Posterior cingulate gyrus (tissue), 11 donors: Measurements from ENCODE around the gene C1S.

ENCODE experiments used
- DNase-seq, 10 donors: peaks; one replicate each; pipeline versions ENCODE4 v3.0.0 to v3.0.0-alpha.2; 2020 to 2021; ENCODE audit warnings: mixed read lengths in 3 of 10
- intact Hi-C: fragments of 100-400 bp; cut with DNase I; formaldehyde crosslinking; loops from one replicate; pipeline ENCODE4 v1.15.1; 2023

C1S gene

DNA sequence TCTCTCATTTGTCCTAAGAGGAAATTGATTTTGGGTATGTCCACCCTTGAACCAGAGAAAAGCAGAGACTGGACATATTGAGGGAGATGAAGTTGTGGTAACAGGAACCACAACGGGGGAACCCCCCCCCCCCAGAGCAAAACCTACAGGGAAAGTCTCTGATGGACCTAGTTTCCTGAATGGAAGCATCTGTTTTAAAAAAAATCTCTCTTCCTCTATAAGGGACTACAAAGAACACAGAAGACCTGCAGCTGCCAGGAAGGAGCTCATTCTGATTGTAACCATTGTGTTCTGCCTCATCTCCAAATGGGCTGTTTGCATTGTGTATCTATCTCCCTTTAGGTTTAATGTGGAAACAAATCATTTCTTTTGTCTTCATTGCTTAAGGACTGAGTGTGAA lies 13.4 kb downstream of the C1S start:
- intact Hi-C loops = no loop called here
- no peak for DNase-seq

DNA sequence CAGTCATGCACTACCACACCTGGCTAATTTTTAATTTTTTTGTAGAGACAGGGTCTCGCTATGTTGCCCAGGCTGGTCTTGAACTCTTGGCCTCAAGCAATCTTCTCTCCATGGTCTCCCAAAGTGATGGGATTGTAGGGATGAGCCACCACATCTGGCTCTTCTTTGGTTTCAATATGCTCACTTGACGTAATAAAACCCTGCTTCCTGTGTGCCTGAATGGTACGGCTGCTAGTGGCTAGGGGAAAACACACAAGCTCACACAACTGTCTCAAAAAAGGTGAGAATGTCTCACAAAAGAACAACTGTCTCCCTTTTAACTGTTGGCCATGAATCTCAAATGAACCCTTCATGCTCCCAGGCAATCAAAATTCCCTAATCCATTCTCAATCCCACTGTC lies 15.0 kb downstream of the C1S start:
- intact Hi-C loops = no loop called here
- DNase-seq = no peak

DNA sequence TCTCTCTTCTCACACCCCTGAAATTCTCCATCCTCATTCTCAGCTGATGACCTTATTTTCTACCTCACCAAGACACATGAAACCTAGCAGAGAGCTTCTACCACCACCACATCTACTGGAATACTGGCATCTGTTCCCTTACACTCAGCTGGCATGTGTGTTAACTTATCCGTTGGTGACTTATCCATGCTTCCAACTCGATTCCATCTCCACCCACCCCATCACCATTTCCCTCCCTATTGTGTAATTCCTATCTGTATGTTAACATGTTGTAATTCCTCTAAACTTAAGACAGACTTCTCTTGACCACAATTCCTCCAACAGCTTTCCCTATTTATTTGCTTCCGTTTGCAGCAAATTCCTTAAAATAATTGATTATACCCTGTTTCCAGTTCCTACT lies 15.4 kb downstream of the C1S start:
- intact Hi-C loops = no loop called here
- DNase-seq = no peak

DNA sequence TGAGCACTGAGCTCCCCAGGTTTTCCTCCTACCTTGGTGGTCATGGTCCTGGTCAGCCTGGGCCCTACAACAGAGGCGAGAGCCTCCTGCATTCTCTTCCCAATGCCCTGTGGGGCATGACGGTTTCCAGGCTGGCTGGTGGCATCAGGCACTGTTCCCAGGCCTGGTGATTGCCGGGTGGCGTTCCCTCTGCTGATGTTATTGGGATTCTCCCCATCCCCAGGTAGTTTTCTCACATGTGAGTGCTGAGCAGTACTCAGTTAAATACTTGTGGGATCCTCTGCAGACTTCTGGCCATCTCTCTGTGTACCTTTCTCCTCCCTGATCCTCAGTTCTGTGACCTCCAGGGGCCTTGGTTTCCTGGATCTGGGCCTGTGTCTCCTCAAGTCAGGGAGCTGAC lies 16.0 kb downstream of the C1S start:
- DNase-seq = no peak
- intact Hi-C loops = no loop called here

DNA sequence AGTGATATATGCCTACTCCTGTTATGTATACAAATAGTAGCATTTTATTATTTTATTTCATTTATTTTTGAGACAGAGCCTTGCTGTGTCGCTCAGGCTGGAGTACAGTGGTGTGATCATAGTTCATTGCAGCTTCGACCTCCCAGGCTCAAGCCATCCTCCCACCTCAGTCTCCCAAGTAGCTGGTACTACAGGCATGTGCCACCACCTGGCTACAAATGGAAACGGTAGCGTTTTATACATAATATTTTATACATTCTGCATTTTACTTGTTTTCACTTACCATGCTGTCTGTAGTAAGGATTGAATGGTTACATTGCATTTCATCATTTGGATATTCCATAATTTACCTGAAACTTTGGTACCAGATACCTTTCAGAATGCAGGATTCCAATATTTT lies 17.6 kb downstream of the C1S start:
- no peak for DNase-seq
- intact Hi-C loops = no loop called here

DNA sequence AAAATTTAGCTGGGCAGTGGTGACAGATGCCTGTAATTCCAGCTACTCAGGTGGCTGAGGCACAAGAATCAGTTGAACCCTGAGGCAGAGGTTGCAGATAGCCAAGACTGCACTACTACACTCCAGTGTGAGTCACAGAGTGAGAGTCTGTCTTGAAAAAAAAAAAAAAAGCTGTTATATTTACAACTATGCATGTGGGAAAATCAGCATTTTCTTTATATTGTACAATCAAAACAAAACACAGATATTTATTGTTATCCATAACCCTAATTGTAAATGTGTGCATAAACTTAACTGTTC lies 19.3 kb downstream of the C1S start:
- intact Hi-C loops = no loop called here

DNA sequence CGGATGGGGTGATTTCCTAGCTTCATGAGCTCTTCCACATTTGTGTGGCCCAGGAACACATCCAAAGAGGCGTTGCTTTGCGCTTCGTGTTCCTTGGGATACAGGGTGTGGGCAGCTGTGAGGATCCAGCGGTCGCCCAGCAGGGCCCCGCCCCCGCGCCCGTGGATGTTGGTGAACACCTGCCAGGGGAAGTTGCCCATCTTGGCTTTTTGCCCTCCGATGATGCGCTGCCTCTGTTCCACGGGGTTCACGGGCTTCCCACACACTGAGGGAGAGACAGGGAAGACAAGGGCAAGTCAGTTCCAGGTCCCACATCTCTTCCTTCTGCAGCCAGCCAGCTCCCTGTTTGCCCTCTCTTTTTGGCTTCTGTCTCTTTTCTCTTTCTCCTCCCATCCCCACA lies 20.5 kb downstream of the C1S start:
- intact Hi-C loops = no loop called here
- DNase-seq = no peak

More for the DNA sequence above, 19.3 kb downstream of the C1S start:
- no peak for DNase-seq

DNA sequence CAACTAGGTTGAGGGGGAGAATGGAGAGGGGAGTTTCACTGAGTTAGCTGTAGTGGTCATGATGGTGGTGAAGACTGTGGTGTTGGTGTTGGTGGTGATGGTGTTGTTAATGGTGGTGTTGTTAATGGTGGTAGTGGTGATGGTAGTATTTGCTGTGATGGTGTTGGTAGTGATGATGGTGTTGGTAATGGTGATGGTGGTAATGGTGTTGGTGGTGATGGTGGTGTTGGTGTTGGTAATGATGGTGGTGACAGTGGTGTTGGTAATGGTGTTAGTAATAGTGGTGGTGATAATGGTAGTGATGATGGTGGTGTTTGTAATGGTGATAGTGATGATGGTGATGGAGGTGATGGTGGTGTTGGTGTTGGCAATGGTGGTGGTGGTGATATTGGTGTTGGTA lies 22.6 kb downstream of the C1S start:
- DNase-seq = no peak
- intact Hi-C loops = no loop called here

DNA sequence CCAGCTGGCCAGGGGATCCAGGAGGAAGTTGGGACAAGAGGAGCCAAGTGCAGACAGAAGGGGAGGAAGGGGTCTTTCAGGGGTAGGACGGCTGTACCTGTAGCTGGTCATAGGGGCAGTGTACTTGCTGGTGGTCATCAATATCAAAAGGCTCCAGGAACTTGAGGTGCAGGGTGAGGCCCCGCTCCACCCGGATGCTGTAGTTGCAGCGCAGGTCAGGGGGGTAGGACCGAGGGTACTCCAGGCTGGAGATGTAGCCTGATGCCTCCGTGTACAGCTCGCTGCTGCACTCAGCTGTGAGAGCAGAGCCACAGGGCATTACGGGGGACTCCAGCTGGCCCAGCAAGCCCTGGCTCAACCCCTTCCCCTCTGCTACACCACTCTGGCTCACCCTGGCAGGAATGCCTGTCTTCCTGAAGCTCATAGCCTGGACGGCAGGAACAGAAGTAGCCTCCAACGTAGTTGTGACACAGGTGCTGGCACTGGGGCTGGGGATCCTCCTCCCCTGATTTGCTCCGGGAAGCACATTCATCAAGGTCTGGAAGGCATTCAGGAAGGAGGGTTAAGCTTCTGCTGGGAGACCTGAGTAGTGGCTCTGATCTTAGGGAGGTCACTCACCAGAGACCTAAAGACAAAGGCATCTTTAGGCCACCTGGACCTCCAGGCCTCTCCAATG lies 28.8 kb downstream of the C1S start:
- no peak for DNase-seq
- intact Hi-C loops = no loop called here

DNA sequence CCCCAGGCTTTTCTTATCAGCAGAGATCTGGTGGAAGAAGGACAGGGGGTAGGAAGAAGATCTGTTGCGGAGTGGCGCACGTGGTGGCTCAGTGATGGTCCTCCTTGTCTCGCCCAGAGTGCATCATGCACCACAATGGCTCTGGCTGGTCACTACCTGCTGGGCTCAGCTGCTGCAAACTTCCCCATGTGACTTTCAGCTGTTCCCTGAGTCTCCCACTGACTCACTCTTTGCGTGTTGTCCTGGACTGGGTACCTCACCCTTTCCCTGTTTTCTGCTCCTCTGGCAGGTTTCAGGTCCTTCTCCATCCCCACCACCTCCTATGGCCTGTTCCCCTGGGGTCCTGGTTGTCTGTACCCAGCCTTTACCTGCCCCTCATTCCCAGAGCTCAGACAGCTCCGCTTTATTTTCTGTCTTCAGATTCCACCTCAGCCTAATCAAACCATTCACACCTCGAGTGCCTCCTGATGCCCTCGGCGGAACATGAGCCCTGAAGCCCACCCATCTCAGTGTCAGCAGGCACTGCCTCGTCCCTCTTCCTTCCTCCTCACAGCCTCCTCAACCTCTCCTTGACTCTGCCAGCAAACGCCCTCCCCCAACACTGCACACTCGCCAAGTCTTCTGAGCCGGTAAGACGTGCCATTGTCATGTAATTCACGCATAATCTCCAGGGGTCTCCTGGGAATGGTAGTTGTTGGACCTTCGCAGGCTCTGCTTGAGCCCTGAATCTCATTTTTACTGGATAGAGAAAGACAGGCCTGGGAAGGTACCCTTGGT lies 29.9 kb downstream of the C1S start:
- intact Hi-C loops = loop anchor here (5.0 to 10.0 kb wide), 2 partner anchors 73 to 116 kb away; partner anchors contain the start of genes EMG1, LPCAT3 and PHB2
- no peak for DNase-seq

DNA sequence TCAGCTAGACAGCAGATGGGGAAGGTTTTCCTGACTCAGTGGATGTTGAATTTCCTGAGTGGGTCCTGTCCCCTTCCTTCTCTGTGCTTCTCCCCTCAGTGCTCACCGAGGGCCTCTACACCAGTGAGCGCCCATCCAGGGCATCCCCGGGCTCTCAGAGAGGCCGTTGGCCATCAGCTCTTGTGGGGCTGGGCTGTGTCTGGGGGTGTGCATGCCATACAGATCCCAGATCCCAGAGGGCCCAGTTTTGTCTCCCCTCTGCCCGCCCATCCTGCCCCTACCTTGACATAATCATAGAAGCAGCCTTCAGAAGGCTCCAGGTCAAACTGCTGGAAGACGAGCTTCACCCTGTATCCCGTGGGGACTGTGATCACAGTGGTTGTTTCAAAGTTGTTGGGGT lies 30.7 kb downstream of the C1S start:
- no peak for DNase-seq
- intact Hi-C loops = loop anchor here (5.0 to 10.0 kb wide), 2 partner anchors 74 to 116 kb away; partner anchors contain the start of genes EMG1, LPCAT3 and PHB2

DNA sequence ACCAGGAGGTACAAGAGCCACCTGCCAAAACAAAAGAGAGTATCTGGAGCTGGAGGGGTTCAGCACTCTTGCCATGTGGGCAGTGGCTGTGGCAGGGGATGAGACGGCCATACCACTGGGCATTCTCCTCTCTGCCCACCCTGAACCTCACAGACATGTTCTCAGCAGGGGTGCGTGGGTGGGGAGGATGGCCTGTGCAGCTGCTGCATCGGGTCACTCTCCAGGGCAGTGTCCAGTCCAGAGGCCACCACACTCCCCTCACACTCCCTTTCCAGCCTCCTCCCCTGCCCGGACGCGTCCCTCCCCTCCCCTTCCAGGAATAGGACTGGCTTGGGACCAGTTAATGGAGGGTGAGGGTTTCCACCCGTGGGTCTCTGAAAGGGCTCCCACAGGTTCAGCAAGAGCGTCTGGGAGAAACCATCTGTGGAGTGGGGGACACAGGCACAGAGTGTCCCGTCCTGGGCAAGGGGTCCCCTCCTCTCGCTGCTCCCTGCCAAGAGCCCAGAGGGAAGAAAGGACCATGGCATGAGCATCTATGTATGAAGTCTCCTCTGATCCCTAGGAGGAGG lies 31.2 kb downstream of the C1S start:
- intact Hi-C loops = loop anchor here (5.0 to 10.0 kb wide), 2 partner anchors 74 to 117 kb away; partner anchors contain the start of genes EMG1, LPCAT3 and PHB2
- DNase-seq = no peak

DNA sequence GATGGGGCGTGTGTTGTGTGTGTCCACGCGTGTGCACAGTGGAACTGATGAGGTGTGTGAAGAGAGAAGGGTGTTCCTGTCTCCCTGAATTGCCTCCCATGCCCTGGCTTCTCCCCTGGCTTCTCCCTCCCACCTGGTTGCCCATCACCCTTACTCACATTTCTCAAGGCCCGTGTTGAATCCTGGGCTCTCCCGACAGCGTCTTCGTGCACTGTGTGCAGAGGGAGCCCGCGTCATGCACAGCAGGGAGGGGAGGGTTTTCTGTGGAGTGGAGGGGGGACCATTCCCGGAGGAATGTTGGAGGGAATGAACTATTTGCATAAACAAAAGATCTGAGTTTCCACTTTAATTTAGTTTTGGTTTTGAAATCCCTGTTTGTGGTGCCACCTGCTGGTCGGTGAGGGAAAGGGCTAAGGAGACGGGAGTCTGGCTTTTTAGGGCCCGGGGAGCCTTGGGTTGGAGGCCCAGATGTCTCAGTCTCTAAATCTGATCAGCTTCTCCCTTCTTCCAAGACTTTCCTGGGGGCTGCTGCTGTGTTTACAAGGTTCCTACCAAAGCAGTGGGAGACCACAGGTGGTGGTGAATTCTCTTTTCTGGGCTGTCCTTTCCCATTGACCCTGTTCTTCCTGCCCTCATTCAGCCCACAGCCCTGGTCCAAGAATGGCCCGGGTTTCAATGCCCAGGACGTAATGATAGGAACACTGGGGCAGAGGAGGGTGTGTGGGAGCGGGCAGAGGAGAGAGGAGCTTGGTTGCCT lies 31.9 kb downstream of the C1S start, which contains the start of gene C1R:
C1R (minus strand) TSS at position 217 of the 757 bp plus-strand sequence; CDS start at position 160, 57 bp downstream.
- peak in 7 of 10 donors; percentile 63 to 92 (median 69) for DNase-seq
- intact Hi-C loops = loop anchor here (5.0 to 10.0 kb wide), 2 partner anchors 75 to 118 kb away; partner anchors contain the start of genes EMG1, LPCAT3 and PHB2

DNA sequence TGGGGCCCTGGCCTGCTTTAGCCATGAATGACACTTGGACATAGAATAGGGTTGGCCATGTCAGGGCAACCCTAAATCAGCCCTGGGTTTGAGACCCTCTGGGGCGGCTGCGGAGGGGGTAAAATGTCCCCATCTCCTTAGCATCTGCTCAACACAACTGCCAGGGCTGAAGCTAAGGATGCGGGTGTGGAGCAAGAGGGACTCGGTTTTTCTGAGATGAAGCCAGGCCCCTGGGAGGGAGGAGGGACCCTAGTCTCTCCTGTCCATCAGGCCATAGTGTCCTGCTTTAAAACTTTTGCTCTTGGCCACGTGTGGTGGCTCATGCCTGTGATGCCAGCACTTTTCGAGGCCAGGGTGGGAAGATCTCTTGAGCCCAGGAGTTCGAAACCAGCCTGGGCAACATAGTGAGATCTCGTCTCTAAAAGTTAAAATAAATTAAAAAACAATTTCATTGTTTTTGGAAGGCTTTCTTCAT lies 32.5 kb downstream of the C1S start:
- no peak for DNase-seq

DNA sequence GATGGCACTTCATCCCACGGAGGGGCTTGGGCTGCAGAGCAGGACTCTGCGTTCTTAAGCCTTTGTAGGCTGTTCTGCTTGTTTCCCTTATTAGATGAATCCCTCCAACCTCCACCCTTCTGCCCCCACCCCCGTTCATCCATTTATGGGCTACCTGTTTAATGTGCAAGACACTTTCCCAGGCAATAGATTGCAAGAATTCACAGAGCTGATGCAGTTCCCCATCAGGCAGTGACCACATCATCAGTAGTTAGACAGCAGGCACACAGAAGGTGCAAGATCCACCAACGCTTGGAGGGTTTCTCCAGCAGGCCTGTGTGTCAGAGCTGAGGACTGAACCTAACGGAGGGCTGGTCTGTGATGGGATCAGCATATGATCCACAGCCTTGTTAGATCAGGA lies 33.0 kb downstream of the C1S start:
- intact Hi-C loops = loop anchor here (5.0 to 10.0 kb wide), 2 partner anchors 76 to 119 kb away; partner anchors contain the start of genes EMG1, LPCAT3 and PHB2
- no peak for DNase-seq

More for the DNA sequence above, 32.5 kb downstream of the C1S start:
- intact Hi-C loops = loop anchor here (5.0 to 10.0 kb wide), 2 partner anchors 76 to 118 kb away; partner anchors contain the start of genes EMG1, LPCAT3 and PHB2

DNA sequence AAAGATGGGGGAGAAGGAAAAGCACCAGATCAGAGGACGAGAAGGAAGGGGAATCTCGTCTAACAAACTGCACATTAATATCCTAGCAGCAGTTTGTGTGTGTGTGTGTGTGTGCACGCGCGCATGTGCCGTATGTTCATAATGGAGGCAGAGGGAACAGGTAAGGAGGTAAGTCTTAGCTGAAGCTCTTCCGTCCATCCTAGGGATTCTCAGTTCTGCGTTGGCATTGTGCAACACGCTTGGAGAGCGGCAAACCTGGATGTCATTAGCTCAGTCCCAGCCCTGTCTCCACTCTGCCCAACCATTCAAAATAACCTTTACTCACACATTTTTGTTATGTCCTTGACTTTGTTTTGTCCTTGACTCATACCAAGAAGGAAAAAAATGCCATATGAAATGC lies 33.4 kb downstream of the C1S start:
- intact Hi-C loops = loop anchor here (5.0 to 10.0 kb wide), 2 partner anchors 77 to 119 kb away; partner anchors contain the start of genes EMG1, LPCAT3 and PHB2
- no peak for DNase-seq

DNA sequence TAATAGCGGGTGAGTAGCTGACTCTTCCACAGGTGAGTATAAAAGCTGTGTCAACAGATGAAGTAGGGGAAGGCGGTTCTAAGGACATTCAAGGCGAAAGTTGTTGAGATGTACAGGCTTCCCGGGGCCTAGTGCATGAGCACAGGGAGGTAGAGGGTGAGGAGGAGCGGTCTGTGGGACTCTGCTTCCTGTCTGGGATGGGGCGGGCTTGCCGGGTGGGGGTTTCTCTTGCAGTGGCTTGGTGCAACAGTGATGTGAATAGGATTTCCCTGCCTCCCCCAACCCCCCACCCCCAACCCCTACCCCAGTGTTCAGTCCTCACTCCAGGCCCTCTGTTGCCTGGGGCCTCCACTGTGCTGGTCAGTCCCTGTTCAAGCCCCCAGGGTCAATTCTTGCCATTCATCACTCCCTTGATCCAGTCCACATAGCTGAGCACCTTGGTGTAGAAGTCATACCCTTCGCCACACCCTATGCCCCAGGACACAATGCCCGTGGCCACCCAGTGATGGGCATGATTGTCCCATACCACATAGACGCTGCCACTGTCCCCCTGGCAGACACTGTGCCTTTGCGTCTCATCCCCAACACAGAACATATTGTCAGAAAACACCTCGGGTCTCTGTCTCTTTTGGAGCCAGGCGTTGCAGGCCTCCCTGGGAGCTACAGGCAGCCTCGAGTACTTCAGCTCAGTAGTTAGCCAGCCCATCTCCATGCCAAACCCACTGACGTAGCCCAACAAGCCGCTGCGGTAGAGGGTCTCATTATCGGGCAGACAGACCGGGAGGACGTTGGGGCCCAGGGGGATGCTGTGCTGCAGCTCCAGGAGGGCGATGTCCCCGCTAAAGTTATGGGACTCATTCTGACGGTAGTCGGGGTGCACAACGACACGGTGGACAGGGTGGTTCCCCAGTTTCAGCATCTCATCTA lies 35.8 kb downstream of the C1S start:
- intact Hi-C loops = loop anchor here (10.0 kb wide), 1 partner anchor 121 kb away; the partner anchor contains the start of genes EMG1 and PHB2
- DNase-seq = no peak

DNA sequence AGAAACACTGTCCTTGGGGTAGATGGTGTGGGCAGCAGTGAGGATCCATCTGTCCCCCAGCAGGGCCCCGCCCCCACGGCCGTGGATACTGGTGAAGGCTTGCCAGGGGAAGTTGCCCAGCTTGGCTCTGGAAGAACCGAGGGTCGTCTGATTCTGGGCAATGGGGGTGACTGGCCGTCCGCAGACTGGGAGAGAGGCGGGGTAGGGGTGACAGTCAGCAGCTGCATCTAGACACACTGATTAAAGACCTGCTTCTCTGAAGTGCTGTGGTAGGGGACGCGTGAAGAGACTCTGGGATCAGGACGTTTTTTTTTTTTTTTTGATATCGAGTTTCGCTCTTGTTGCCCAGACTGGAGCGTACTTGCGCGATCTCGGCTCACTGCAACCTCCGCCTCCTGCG lies 36.5 kb downstream of the C1S start:
- intact Hi-C loops = loop anchor here (10.0 kb wide), 1 partner anchor 122 kb away; the partner anchor contains the start of genes EMG1 and PHB2
- peak in 1 of 10 donors; percentile 34 for DNase-seq
